ENCODE data around the gene SHANK2.

DNA sequence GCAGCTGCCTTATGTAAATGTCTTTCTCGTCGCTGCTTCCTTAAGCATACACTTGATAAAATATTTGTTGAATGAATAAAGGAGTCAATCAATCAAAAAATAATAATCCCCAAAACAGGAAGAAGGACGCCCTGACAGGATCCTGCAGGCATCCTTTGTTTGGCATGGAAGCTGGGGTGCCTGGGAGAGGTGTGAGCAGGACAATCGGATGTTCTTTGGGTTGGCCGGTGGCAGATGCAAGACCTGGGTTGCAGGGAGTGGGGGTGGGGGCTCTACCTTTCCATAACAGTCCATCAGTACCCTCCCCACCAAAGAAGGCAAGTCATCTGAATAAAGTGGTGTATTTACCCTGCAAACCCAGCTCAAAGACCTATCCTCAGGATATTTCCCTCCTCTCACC lies 1.4 kb upstream of the SHANK2 start:
- TF ChIP-seq, protein P1, sequence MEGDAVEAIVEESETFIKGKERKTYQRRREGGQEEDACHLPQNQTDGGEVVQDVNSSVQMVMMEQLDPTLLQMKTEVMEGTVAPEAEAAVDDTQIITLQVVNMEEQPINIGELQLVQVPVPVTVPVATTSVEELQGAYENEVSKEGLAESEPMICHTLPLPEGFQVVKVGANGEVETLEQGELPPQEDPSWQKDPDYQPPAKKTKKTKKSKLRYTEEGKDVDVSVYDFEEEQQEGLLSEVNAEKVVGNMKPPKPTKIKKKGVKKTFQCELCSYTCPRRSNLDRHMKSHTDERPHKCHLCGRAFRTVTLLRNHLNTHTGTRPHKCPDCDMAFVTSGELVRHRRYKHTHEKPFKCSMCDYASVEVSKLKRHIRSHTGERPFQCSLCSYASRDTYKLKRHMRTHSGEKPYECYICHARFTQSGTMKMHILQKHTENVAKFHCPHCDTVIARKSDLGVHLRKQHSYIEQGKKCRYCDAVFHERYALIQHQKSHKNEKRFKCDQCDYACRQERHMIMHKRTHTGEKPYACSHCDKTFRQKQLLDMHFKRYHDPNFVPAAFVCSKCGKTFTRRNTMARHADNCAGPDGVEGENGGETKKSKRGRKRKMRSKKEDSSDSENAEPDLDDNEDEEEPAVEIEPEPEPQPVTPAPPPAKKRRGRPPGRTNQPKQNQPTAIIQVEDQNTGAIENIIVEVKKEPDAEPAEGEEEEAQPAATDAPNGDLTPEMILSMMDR (IDR thresholded peaks at IDR 0.05): no peak
- TF ChIP-seq POLR2AphosphoS5 (IDR thresholded peaks at IDR 0.05): no peak
- no peak for TF ChIP-seq POLR2A (IDR thresholded peaks at IDR 0.05)

Measured in prostate gland (tissue), 2 donors.